Vagina (tissue), 2 donors: ENCODE measurements around the gene L2HGDH.
A peak's percentile ranks its signal among the peaks of the same experiment; 100 is the strongest.

Experiments
- POLR2A ChIP-seq, 2 donors: fragments of 450-650 bp; IDR thresholded peaks; one replicate each; pipeline ENCODE4 v1.6.1; 2017; ENCODE audit warnings: antibody characterized with exemption in 2 of 2, mild to moderate bottlenecking in 2 of 2, moderate library complexity in 2 of 2
- POLR2AphosphoS5 ChIP-seq, 2 donors: sonication (generic); formaldehyde crosslinking; IDR thresholded peaks; one replicate each; pipeline ENCODE4 v1.9.0; 2017; ENCODE audit warnings: antibody characterized with exemption in 2 of 2, mild to moderate bottlenecking in 2 of 2, low read depth in 1 of 2; ENCODE audit not compliant: insufficient read depth in 1 of 2
- TF ChIP-seq, protein P1 (sequence below), 3 experiments: fragments of 450-650 bp in 2 of 3; fragments of 200-600 bp in 1 of 3; sonication (generic) in 1 of 3; IDR thresholded peaks; one replicate each; pipeline ENCODE4 v1.5.1; 2017 to 2019; ENCODE audit warnings: antibody characterized with exemption in 3 of 3, mild to moderate bottlenecking in 2 of 3, moderate library complexity in 2 of 3

DNA sequence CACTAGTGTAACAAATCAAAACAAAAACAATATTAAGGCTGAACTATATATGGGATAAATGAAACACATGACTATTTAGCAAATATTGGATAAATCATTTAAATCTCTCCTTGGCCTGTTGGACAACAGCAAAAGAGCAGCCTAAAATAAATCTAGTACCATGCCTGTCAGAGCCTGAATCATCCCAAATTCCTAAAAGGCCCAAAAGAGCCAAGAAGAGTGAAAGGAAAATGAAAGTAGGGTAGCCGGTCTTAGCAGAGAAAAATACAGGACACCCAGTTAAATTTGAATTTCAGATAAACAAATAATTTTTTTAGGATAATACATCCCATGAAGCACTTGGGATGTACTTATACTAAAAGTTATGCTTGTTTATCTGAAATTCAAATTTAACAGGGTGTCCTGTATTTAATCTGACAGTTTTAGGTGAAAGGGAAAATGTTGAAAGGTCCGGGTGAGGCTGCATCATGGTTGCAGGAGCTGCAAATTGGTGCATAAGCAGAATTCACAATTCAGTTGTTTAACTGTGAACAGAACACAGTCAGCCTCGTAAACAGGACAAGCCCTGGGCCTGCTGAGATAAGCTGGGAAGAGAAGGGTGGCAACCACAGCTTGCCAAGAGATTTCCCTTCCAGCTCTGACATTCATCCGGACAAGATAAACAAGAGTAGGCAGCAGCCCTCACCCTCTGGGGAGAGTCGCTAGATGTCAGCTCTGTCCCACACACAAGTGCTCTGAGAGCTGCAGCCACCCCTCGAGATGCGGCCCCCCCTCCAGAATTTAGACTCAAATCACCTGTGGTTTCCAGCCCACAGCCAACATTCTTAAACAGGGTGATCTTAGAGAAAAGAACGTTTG, 30.4 kb upstream of the L2HGDH start:
- TF ChIP-seq, protein P1, sequence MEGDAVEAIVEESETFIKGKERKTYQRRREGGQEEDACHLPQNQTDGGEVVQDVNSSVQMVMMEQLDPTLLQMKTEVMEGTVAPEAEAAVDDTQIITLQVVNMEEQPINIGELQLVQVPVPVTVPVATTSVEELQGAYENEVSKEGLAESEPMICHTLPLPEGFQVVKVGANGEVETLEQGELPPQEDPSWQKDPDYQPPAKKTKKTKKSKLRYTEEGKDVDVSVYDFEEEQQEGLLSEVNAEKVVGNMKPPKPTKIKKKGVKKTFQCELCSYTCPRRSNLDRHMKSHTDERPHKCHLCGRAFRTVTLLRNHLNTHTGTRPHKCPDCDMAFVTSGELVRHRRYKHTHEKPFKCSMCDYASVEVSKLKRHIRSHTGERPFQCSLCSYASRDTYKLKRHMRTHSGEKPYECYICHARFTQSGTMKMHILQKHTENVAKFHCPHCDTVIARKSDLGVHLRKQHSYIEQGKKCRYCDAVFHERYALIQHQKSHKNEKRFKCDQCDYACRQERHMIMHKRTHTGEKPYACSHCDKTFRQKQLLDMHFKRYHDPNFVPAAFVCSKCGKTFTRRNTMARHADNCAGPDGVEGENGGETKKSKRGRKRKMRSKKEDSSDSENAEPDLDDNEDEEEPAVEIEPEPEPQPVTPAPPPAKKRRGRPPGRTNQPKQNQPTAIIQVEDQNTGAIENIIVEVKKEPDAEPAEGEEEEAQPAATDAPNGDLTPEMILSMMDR (IDR thresholded peaks at IDR 0.05) = peak in 1 of 3 experiments; percentile 33
- TF ChIP-seq POLR2AphosphoS5 (IDR thresholded peaks at IDR 0.05; ENCODE audit: insufficient read depth in 1 of 2, low read depth in 1 of 2) (peak; percentile 40 to 65), POLR2A (IDR thresholded peaks at IDR 0.05) (no peak)
